Effector CD8-positive, alpha-beta T cell (primary cell): Measurements from ENCODE around the gene CELSR1.
"Not testable (repeated sequence)": the region's sequence is repeated elsewhere in the genome, so short reads cannot be mapped to it uniquely, and the experiment has no call there.

Experiments
- DNase-seq: peaks from one replicate; lab custom pipeline; 2025; lab: John Stamatoyannopoulos, UW

CELSR1 gene

GRCh38 chr22:46416891-46417580 lies 120.4 kb downstream of the CELSR1 start:
- DNase-seq: no peak

- no peak for DNase-seq
These were observed 120.9 kb downstream of the CELSR1 start for GRCh38 chr22:46416520-46416871.

DNA sequence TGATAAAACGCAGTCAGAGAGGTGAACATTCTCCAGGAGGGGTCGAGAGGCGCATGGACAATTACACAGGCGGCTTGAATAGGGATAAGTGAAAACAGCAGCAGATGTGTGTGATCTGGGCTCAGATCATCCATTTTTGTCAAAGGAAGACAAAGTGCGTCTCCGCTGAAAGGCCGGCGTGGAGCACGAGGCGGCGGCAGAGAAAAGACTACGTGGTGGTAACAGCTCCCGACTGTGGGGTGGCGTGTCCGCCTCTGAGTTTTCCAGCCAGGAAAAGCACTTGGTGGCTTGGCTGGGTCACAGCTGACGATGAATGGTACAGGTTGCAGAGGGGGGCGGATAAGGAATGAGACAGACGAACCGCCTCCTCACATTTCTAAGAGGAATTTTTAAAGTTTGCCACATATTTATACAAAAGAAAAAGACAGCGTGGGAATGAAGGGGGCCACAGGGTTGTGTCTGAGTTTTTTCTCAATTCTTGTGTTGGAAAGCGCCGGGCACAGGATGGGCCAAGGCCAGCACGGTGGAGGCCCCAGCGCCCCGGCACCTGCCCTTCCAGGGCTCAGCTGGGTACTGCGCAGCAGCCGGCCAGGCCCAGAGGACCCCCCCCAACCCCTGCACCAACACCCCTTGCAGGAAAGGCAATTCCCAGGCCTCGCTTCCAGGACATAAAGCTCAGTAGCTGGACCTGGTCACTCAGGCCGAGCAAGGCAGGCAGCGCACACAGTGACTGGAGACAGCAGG lies 121.5 kb downstream of the CELSR1 start:
- no peak for DNase-seq

- DNase-seq: no peak
These were observed 122.7 kb downstream of the CELSR1 start for GRCh38 chr22:46414704-46415103.

DNA sequence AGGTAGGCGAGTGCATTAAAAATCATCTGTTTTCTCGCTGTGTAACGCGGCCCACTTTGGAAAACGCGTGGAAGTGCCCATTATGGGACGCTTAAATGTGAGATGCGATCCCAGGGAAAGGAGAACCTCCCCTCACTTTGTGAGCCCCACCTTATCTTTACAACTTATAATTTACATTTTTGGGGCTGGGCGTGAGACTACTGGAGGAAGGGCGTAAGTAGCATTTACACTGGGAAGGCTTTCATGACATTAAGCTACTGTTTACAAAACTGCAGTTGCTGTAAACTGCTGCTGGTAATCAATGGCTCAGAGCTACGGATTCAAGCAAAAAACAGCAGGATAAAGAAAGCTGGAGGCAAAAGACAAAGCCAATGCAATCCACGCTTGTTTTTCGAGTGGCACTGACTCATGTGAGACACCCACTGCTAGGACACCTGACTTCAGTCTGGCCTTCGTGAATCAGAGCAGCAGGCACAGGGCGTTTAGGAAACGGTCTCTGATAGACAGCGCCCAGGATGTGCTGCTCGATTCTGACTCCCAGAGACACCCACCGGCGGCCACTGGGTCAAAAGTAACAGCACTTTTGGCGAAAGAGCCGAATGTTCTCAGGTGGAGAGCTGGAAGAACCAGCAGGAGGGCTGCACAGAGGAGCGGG lies 123.6 kb downstream of the CELSR1 start:
- no peak for DNase-seq

GRCh38 chr22:46411347-46411746 lies 126.1 kb downstream of the CELSR1 start:
- DNase-seq: no peak

- DNase-seq: no peak
These were observed 127.1 kb downstream of the CELSR1 start for GRCh38 chr22:46410291-46410808.

DNA sequence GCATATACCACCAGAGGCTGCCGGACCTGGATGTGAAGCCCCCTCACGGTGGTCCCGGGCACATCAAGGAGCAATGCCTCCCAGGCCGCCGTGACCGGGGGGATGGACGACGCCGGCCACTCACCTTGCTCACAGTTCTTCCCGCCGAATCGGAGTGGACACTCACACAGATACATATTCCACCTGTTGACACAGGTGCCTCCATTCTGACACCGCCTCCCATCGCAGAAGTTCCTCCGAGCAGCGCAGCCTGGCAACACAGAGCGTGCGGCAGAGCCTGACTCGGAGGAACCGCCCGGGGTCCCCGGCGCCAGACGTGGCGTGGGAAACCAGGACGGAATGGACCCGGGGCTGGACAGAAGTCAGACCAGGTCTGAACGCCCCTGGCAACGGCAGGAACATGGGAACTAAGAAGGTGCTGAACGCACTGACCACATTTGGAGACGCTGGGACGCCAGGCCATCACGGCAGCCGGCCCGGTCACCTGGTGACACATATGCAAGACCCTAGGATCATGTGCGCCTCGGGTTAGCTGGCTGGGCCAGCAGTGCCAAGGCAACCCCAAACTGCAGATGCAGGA lies 127.7 kb downstream of the CELSR1 start:
- DNase-seq: no peak

GRCh38 chr22:46408568-46409506 lies 128.6 kb downstream of the CELSR1 start:
- DNase-seq: no peak

DNA sequence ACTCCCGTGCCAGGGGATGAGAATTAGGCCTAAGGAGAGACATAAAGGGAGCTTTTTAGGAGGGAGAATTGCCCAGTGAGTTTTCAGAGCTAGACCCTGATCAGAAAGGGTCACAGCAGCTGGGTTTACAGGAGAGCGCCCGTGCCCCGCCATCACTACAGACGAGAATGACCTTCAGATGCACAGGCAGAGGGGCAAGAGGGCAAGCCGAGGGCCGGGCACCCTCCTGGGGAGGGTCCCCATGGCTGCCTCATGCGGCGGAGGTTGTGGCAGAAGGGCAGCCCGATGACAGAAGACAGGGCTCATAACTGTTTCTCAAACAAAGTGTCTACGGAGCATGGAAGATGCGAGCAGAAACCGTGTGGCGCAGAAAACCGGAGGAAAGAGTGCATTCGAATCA lies 129.7 kb downstream of the CELSR1 start:
- no peak for DNase-seq

GRCh38 chr22:46406791-46407190 lies 130.6 kb downstream of the CELSR1 start:
- no peak for DNase-seq

DNA sequence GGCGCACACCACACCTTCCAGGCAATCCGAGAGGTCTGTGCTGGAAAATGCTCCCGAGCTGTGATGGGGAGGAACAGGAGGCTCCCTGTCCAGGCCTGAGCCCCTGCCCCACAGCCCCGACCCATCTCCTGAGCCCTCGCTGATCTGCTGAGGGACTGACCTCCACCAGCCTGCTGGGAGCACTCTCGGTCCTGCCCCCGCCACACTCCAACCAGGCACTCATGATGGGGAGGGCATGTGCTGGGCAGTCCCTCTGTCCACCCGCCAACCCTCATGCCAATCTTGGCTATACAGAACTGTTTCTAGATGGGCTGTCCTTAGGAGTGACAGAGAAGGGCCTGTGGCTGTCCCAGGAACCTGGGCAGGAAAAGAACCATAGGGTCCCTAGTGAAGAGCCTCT lies 131.1 kb downstream of the CELSR1 start:
- DNase-seq: no peak

DNA sequence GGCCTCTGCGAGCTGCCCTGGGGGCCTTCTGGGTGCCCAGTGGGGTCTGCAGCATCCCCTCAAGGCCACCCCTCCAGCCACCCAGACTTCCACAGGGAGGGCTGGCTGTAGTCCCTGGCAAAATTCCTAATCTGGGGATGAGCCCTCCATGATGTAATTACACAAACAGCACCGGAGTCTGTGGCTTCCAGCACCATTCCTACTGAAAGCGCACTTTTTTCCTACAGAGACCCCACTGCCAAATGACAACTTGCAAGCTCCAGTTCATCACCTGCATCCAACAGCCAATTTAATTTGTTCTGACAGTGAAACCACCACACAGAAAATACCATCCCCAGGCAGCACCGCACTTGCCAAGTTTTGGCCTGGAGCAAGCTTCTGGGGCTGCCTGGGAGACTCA lies 131.5 kb downstream of the CELSR1 start:
- no peak for DNase-seq

DNA sequence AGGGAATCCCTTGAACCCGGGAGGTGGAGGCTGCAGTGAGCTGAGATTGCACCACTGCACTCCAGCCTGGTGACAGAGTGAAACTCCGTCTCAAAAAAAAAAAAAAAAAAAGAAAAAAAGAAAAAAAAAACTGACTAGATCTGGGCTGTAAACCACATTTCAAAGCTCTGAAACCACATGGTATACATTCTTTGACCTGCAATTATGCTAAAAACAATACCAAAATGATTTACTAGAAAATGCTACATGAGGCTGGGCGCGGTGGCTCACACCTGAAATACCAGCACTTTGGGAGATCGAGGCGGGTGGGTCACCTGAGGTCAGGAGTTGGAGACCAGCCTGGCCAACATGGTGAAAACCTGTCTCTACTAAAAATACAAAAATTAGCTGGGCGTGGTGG lies 133.5 kb downstream of the CELSR1 start:
- not testable (repeated sequence) for DNase-seq

- DNase-seq: no peak
These were observed 134.9 kb downstream of the CELSR1 start for GRCh38 chr22:46402505-46402904.

GRCh38 chr22:46401370-46401769 lies 136.1 kb downstream of the CELSR1 start:
- DNase-seq: no peak

- no peak for DNase-seq
These were observed 138.0 kb downstream of the CELSR1 start for GRCh38 chr22:46399251-46400024.

- DNase-seq: no peak
These were observed 139.5 kb downstream of the CELSR1 start for GRCh38 chr22:46397951-46398350.

GRCh38 chr22:46397514-46397913 lies 139.9 kb downstream of the CELSR1 start:
- no peak for DNase-seq

DNA sequence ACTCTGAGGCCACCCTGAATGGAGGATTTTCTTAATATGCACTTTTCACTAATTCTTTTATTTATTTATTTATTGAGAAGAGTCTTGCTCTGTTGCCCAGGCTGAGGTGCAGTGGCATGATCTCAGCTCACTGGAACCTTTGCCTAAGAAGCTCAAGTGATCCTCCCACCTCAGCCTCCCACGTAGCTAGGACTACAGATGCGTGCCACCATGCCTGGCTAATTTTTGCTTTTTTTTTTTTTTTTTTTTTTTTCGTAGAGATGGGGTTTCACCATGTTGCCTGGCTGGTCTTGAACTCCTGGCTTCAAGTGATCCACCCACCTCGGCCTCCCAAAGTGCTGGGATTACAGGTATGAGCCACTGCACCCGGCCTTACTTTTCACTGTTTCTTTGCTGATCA lies 140.4 kb downstream of the CELSR1 start:
- not testable (repeated sequence) for DNase-seq

GRCh38 chr22:46395145-46395544 lies 142.3 kb downstream of the CELSR1 start:
- DNase-seq: no peak
